ENCODE results near the gene HOXA5. TPM values are rescaled to one million over a fixed set of nuclear protein-coding genes. Genes with fewer than 3 reads are reported as not detected.

HOXA5 gene
- total RNA-seq, 1 experiment from 2014 or later, result 6.7 TPM

GRCh38 chr7:27189295-27189996 is 46.0 kb upstream of the HOXA5 start:
- Histone ChIP-seq H3K4me3 (replicated peaks in 1 of 2; ENCODE audit: low read depth in 1 of 2, low read length in 2 of 2) (no peak overlapping the region), H3K27ac (ENCODE audit: low read depth, low read length) (no peak overlapping the region), H2AFZ (ENCODE audit: low read depth, low read length, poor library complexity, severe bottlenecking) (no peak overlapping the region), H3K36me3 (ENCODE audit: control insufficient read depth in 1 of 2, insufficient read depth in 2 of 2, low read length in 2 of 2) (no peaks in the 10 kb centered on the region), H3K9ac (ENCODE audit: low read length) (no peak overlapping the region), H4K20me1 (ENCODE audit: insufficient read depth) (no peaks in the 10 kb centered on the region), H3K4me2 (ENCODE audit: low read length) (no peak overlapping the region), H3K27me3 (ENCODE audit: insufficient read depth, low read length) (no peaks in the 10 kb centered on the region), H3K9me3 (ENCODE audit: control insufficient read depth in 1 of 2, insufficient read depth in 1 of 2, low read depth in 1 of 2, low read length in 2 of 2) (no peaks in the 10 kb centered on the region), H3K79me2 (ENCODE audit: insufficient read depth, low read length) (peaks cover 5% of the 10 kb centered on the region; the same call in 1 of the 2 replicates), H3K9me2 (ENCODE audit: insufficient read depth) (no peaks in the 10 kb centered on the region), H3K4me1 (ENCODE audit: control insufficient read depth in 1 of 2, insufficient read depth in 2 of 2, low read length in 2 of 2) (peaks cover 4 to 10% of the 10 kb centered on the region in 2 experiments; a peak in 2 of 4 replicates)
- DNase-seq (ENCODE audit: low read depth, low spot score), result no peak
- RAD21 ChIA-PET (ENCODE audit: low non-redundant PET in 1 of 2, low total read pairs in 2 of 2, uncharacterized antibody in 2 of 2, unreplicated experiment in 2 of 2), result no interaction called here
- intact Hi-C loops (cut with micrococcal nuclease), result no loop called here
- no TSS peak for BruUV-seq (replicated peaks)
- CTCF ChIA-PET, result interaction anchor here (1.5 to 2.2 kb wide), 2 partner anchors 10 kb away, joined by 3 to 9 read pairs; partner anchors contain the start of gene HOXA13
- ATAC-seq, result no peak
- TF ChIP-seq SRF (IDR thresholded peaks at IDR 0.05; ENCODE audit: low read depth), result no peak
- TF ChIP-seq CTCF (IDR thresholded peaks at IDR 0.05 in 2 of 3, conservative IDR thresholded peaks at IDR 0.05 in 1 of 3; ENCODE audit: borderline replicate concordance in 1 of 3, insufficient read depth in 1 of 3, low read depth in 2 of 3, low read length in 2 of 3), result no peak
- no peak for TF ChIP-seq FOSL1 (IDR thresholded peaks at IDR 0.05; ENCODE audit: low read depth)
- no peak for TF ChIP-seq POLR2AphosphoS5 (IDR thresholded peaks at IDR 0.05; ENCODE audit: low read depth, low read length)
- no peak for TF ChIP-seq YY1 (IDR thresholded peaks at IDR 0.05; ENCODE audit: extremely low read depth, insufficient replicate concordance, low read depth, low read length)
- TF ChIP-seq SIN3A (IDR thresholded peaks at IDR 0.05; ENCODE audit: low read depth), result no peak
- no peak for TF ChIP-seq MAX (IDR thresholded peaks at IDR 0.05)
- TF ChIP-seq ZNF274 (IDR thresholded peaks at IDR 0.05; ENCODE audit: low read depth, low read length), result no peak
- TF ChIP-seq ZBTB33 (IDR thresholded peaks at IDR 0.05; ENCODE audit: extremely low read depth, insufficient replicate concordance, low read length), result no peak
- no peak for TF ChIP-seq ELF1 (IDR thresholded peaks at IDR 0.05; ENCODE audit: borderline replicate concordance, low read depth)
- no peak for TF ChIP-seq TCF7L2 (IDR thresholded peaks at IDR 0.05; ENCODE audit: borderline replicate concordance, extremely low read depth, insufficient read depth, insufficient read length)
- no peak for TF ChIP-seq POLR2A (IDR thresholded peaks at IDR 0.05; ENCODE audit: borderline replicate concordance, extremely low read depth, insufficient read depth, insufficient read length)
- TF ChIP-seq CBX3 (IDR thresholded peaks at IDR 0.05; ENCODE audit: low read depth), result no peak
- TF ChIP-seq RAD21 (IDR thresholded peaks at IDR 0.05; ENCODE audit: low read depth), result no peak
- TF ChIP-seq EGR1 (IDR thresholded peaks at IDR 0.05; ENCODE audit: low read depth), result no peak
- TF ChIP-seq REST (IDR thresholded peaks at IDR 0.05; ENCODE audit: low read depth), result no peak
- TF ChIP-seq CEBPB (IDR thresholded peaks at IDR 0.05; ENCODE audit: low read depth), result no peak
- TF ChIP-seq EZH2 (IDR thresholded peaks at IDR 0.05), result no peak
- no peak for TF ChIP-seq ATF3 (IDR thresholded peaks at IDR 0.05)
- POLR2A ChIA-PET, result no interaction called here
